Measurements from ENCODE around the gene MAU2. TPM values are rescaled to one million over a fixed set of nuclear protein-coding genes. Genes with fewer than 3 reads are reported as not detected.

MAU2 gene
- total RNA-seq, 1 experiment from 2014 or later = 38.0 TPM

- DNase-seq (ENCODE audit: low read depth, low spot score) (no peak), ATAC-seq (no peak)
- POLR2A ChIA-PET = no interaction called here
- CTCF ChIA-PET = no interaction called here
- in situ Hi-C loops (cut with HindIII; ENCODE audit: low pct_unique_long_range_greater_than_20kb, low sequenced_read_pairs) (no loop called here), intact Hi-C loops (cut with micrococcal nuclease; ENCODE audit: unreplicated experiment) (no loop called here)
- H3K4me3 ChIP-seq (ENCODE audit: low read depth in 2 of 2, low read length in 2 of 2) = no peak overlapping the region
- no peak overlapping the region for H3K27ac ChIP-seq (ENCODE audit: low read length)
- no TSS peak for BruUV-seq (replicated peaks)
- H3K4me1 ChIP-seq (ENCODE audit: control insufficient read depth, insufficient read depth, low read length) = no peaks in the 10 kb centered on the region
- H3K36me3 ChIP-seq (ENCODE audit: control insufficient read depth, insufficient read depth, low read length) = no peaks in the 10 kb centered on the region
- TF ChIP-seq REST (IDR thresholded peaks at IDR 0.05; ENCODE audit: insufficient read depth in 1 of 2, low read depth in 2 of 2, low read length in 1 of 2) (no peak), CTCF (IDR thresholded peaks at IDR 0.05) (no peak), POLR2AphosphoS5 (IDR thresholded peaks at IDR 0.05; ENCODE audit: low read depth, low read length) (no peak), TCF7L2 (IDR thresholded peaks at IDR 0.05; ENCODE audit: low read depth, low read length) (no peak), SIN3A (IDR thresholded peaks at IDR 0.05; ENCODE audit: borderline replicate concordance, insufficient read depth, low read depth, low read length) (no peak)
- no peaks in the 10 kb centered on the region for H3K9me3 ChIP-seq (ENCODE audit: control insufficient read depth, insufficient read depth, low read depth, low read length)
- no peaks in the 10 kb centered on the region for H3K27me3 ChIP-seq (ENCODE audit: control insufficient read depth, insufficient read depth, low read length)
These were observed 15.0 kb downstream of the MAU2 start for GRCh38 chr19:19335408-19336158.

- intact Hi-C loops (cut with micrococcal nuclease; ENCODE audit: unreplicated experiment) = no loop called here
- ChIA-PET POLR2A (no interaction called here), CTCF (no interaction called here)
- ATAC-seq (no peak), DNase-seq (ENCODE audit: low read depth, low spot score) (no peak)
- H3K27ac ChIP-seq (ENCODE audit: low read length) = no peak overlapping the region
- no peaks in the 10 kb centered on the region for H3K9me3 ChIP-seq (ENCODE audit: control insufficient read depth, insufficient read depth, low read depth, low read length)
- no peak overlapping the region for H3K4me3 ChIP-seq (ENCODE audit: low read depth in 2 of 2, low read length in 2 of 2)
- H3K27me3 ChIP-seq (ENCODE audit: control insufficient read depth, insufficient read depth, low read length) = no peaks in the 10 kb centered on the region
- in situ Hi-C loops (cut with HindIII; ENCODE audit: low pct_unique_long_range_greater_than_20kb, low sequenced_read_pairs) = no loop called here
- H3K36me3 ChIP-seq (ENCODE audit: control insufficient read depth, insufficient read depth, low read length) = no peaks in the 10 kb centered on the region
- no peak for TF ChIP-seq CTCF (IDR thresholded peaks at IDR 0.05)
- H3K4me1 ChIP-seq (ENCODE audit: control insufficient read depth, insufficient read depth, low read length) = no peaks in the 10 kb centered on the region
- no TSS peak for BruUV-seq (replicated peaks)
These were observed 16.0 kb downstream of the MAU2 start for GRCh38 chr19:19336597-19336996.
